Upper lobe of right lung (tissue), 1 donor: ENCODE results near the gene ARSB. TPM values are rescaled to one million over a fixed set of nuclear protein-coding genes. Genes with fewer than 3 reads are reported as not detected.
"Not testable (repeated sequence)": the region's sequence is repeated elsewhere in the genome, so short reads cannot be mapped to it uniquely, and the experiment has no call there.

Experiments
- ATAC-seq: fragments of 200-7000 bp; cut with Tn5 transposase; one replicate; pipeline ENCODE4 v1.9.1; 2020; ENCODE audit warnings: mild to moderate bottlenecking, moderate library complexity
- DNase-seq: peaks from one replicate; pipeline ENCODE4 v3.0.0-alpha.2; 2020
- H3K27ac ChIP-seq: fragments of 200-600 bp; one replicate; pipeline ENCODE4 v1.8.0; 2022
- H3K27me3 ChIP-seq: fragments of 200-600 bp; one replicate; pipeline ENCODE4 v1.8.0; 2022; ENCODE audit warnings: mild to moderate bottlenecking
- H3K36me3 ChIP-seq: fragments of 200-600 bp; one replicate; pipeline ENCODE4 v1.8.0; 2022
- H3K4me1 ChIP-seq: fragments of 200-600 bp; one replicate; pipeline ENCODE4 v1.8.0; 2022
- H3K4me3 ChIP-seq: fragments of 200-600 bp; one replicate; pipeline ENCODE4 v1.8.0; 2022; ENCODE audit warnings: mild to moderate bottlenecking
- H3K9me3 ChIP-seq: fragments of 200-600 bp; one replicate; pipeline ENCODE4 v1.8.0; 2022
- intact Hi-C: fragments of 100-400 bp; cut with DNase I; formaldehyde crosslinking; loops from one replicate; pipeline ENCODE4 v1.11.0; 2022
- total RNA-seq: library from RNA; stranded (reverse); fragmentation: NEBNext Ultra II Directional; extraction: Animal tissue kit (Norgen Biotek cat#: 25700); gene quantifications from one replicate; pipeline ENCODE4 v1.2.1, GENCODE V29; 2021
- TF ChIP-seq, protein P1 (sequence below): fragments of 200-600 bp; IDR thresholded peaks from one replicate; pipeline ENCODE4 v1.8.0; 2022; ENCODE audit warnings: antibody characterized with exemption
- donor health status: DM: no; HTN: yes; CAD: no; lungs with severe emphysema.

ARSB gene
- total RNA-seq, 1 donor from 2014 or later: 15.8 TPM

GRCh38 chr5:78768781-78769380 lies 216.2 kb downstream of the ARSB start:
- no peak overlapping the region for H3K4me3 ChIP-seq
- TF ChIP-seq, protein P1, sequence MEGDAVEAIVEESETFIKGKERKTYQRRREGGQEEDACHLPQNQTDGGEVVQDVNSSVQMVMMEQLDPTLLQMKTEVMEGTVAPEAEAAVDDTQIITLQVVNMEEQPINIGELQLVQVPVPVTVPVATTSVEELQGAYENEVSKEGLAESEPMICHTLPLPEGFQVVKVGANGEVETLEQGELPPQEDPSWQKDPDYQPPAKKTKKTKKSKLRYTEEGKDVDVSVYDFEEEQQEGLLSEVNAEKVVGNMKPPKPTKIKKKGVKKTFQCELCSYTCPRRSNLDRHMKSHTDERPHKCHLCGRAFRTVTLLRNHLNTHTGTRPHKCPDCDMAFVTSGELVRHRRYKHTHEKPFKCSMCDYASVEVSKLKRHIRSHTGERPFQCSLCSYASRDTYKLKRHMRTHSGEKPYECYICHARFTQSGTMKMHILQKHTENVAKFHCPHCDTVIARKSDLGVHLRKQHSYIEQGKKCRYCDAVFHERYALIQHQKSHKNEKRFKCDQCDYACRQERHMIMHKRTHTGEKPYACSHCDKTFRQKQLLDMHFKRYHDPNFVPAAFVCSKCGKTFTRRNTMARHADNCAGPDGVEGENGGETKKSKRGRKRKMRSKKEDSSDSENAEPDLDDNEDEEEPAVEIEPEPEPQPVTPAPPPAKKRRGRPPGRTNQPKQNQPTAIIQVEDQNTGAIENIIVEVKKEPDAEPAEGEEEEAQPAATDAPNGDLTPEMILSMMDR: no peak
- intact Hi-C loops: no loop called here
- H3K27me3 ChIP-seq: no peaks in the 10 kb centered on the region
- no peaks in the 10 kb centered on the region for H3K9me3 ChIP-seq
- no peaks in the 10 kb centered on the region for H3K4me1 ChIP-seq
- ATAC-seq (no peak), DNase-seq (no peak)
- H3K36me3 ChIP-seq: no peaks in the 10 kb centered on the region
- no peak overlapping the region for H3K27ac ChIP-seq

DNA sequence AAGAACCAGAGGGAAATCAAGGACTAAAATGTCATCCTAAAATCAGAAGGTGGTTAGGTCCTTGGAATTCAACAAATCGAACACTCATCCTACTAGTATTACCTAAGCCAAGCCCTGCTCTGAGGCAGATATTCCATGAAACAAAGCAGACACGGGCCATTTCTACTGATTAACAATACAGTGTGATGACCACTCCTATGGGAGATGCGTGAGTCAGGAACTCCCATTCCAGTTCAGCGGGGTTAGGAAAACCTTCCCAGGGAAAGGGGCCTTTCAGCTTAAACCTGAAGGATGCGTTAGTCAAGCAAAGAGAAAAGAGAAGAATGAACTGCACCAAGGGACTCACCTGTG lies 218.7 kb downstream of the ARSB start:
- no peaks in the 10 kb centered on the region for H3K36me3 ChIP-seq
- DNase-seq: no peak
- H3K4me3 ChIP-seq: no peak overlapping the region
- ATAC-seq: no peak
- TF ChIP-seq, protein P1: no peak
- intact Hi-C loops: no loop called here
- no peaks in the 10 kb centered on the region for H3K4me1 ChIP-seq
- no peak overlapping the region for H3K27ac ChIP-seq
- H3K9me3 ChIP-seq: no peaks in the 10 kb centered on the region
- no peaks in the 10 kb centered on the region for H3K27me3 ChIP-seq

DNA sequence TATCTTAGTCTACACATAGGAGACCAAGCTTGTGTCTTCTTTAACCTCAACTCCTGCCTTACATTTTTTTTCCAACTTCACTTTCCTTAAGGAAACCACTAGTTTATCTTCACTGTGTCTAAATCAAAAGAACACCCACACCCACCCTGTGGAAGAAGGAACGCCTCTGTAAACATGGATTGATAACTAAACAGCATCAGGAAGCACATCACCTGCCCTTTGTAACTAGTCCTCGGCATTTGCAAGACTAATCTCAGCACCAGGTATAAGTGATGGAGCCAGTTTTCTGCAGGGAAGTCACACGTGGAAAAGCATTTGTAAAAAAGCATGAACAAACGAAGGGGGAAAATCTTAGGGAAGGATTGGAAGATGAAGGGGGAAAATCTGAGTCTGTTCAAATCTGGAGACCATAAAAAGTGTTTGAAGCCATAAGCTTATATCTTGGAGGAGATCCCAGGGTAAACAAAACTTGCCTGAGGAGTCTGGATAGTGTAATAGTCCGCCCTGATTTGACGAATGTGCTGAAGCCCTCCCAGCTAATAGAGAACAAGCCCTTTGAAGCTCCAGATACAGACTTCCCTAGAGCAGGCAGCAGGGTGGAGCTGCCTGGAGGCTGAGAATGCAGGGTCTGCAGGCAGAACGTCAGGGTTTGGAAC lies 219.2 kb downstream of the ARSB start:
- H3K4me3 ChIP-seq: no peak overlapping the region
- H3K9me3 ChIP-seq: no peaks in the 10 kb centered on the region
- DNase-seq: no peak
- H3K4me1 ChIP-seq: no peaks in the 10 kb centered on the region
- no peak for ATAC-seq
- TF ChIP-seq, protein P1: no peak
- no peaks in the 10 kb centered on the region for H3K27me3 ChIP-seq
- intact Hi-C loops: no loop called here
- H3K27ac ChIP-seq: no peak overlapping the region
- H3K36me3 ChIP-seq: no peaks in the 10 kb centered on the region

DNA sequence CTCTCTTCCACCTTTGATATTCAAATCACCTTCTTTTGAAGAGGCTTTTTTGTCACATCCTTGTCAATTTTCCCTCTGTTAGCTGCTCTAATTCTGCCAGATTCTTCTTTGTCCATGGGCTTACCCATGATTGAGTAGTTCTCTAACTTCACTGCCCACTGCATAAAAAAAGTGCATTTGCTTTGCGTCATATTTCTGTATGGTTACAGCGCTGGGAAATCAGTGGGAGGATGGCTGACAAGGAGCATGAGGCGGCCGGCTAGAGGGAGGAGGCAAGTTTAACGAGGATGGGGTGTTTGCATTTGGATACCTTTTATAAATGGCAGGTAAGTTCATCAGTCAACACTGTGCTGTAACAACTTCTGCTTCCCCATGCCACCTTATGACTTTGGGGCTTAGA lies 220.0 kb downstream of the ARSB start:
- Histone ChIP-seq H3K36me3 (no peaks in the 10 kb centered on the region), H3K4me3 (no peak overlapping the region), H3K9me3 (no peaks in the 10 kb centered on the region), H3K4me1 (no peaks in the 10 kb centered on the region), H3K27me3 (no peaks in the 10 kb centered on the region), H3K27ac (no peak overlapping the region)
- intact Hi-C loops: no loop called here
- no peak for ATAC-seq
- no peak for DNase-seq
- TF ChIP-seq, protein P1: no peak

- no peaks in the 10 kb centered on the region for H3K36me3 ChIP-seq
- no peak for ATAC-seq
- no peaks in the 10 kb centered on the region for H3K9me3 ChIP-seq
- no peak overlapping the region for H3K27ac ChIP-seq
- intact Hi-C loops: no loop called here
- no peaks in the 10 kb centered on the region for H3K4me1 ChIP-seq
- H3K27me3 ChIP-seq: no peaks in the 10 kb centered on the region
- TF ChIP-seq, protein P1: no peak
- H3K4me3 ChIP-seq: no peak overlapping the region
- no peak for DNase-seq
Observed at GRCh38 chr5:78763659-78764189, 221.4 kb downstream of the ARSB start.

DNA sequence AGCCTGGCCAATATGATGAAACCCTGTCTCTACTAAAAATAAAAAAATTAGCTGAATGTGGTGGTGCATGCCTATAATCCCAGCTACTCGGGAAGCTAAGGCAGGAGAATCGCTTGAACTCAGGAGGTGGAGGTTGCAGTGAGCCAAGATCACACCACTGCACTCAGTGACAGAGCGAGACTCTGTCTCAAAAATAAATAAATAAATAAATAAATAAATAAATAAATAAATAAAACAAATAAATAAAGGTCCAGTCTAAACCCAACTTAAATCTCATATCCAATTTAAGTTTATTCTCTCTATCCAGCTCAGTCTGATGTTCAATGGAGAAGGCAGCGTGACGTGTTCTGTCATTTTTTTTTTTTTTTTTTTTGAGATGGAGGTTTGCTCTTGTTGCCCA lies 222.4 kb downstream of the ARSB start:
- H3K4me1 ChIP-seq, H3K36me3 ChIP-seq, H3K9me3 ChIP-seq, H3K27ac ChIP-seq, H3K4me3 ChIP-seq, ATAC-seq, intact Hi-C loops, H3K27me3 ChIP-seq, DNase-seq: not testable (repeated sequence)
